Measurements from ENCODE around the gene MRPS34. TPM values are rescaled to one million over a fixed set of nuclear protein-coding genes. Genes with fewer than 3 reads are reported as not detected.

The MRPS34 gene
- polyA plus RNA-seq, 3 donors from 2014 or later: 111 to 139 (median 139) TPM

DNA sequence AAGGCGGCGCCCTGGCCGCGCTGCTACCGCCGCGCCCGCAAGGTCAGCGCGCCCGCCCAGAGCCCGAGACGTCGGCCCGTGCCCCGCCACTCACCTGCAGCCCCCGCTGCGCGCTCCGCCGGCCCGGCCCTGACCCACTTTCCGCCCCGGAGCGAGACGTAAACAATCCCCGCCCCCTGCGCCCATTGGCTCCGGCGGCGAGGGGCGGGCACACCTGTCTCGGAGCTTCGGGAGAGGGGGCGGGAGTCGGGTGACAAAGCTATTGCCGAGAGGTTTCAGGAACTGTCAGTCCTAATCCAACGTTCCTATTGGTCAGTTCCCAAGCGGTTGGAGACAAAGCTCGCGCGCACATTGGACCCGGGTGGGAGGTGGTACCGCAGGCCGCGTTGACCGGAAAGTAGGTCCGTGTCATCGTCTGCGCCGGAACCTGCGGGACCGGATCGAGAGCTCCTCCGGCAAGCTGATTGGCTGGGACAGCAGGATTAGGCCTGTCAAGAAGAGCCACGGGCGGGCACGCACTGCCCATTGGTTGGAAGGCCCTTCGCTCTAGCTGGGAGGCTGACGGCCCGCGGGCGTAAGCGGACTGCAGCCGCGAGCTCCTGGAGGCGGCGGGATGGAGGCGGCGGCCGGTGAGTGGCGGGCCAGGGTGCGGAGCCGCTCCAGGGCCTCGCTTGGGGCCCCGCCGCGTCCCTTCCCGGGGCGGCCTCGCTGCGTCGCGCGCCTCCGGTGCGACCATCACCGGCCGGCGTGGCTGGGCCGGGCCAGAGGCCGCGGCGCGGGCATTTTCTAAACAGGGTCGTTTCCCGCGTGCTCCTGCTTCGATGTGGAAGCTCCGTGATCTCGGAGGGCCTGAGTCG is 9.7 kb upstream of the MRPS34 start, which contains the start of the genes NUBP2 and SPSB3:
Gene NUBP2 (plus strand): TSS at position 553 of the 857 bp plus-strand sequence. CDS start 61 bp downstream, at position 614.
Gene SPSB3 (minus strand): TSS at position 164 of the 857 bp plus-strand sequence. CDS start 1,088 bp downstream, outside the sequence.
- no peaks in the 10 kb centered on the region for H3K36me3 Mint-ChIP-seq
- peaks cover 25 to 30% of the 10 kb centered on the region in 2 donors for H3K4me1 Mint-ChIP-seq
- H3K4me3 Mint-ChIP-seq: peak within 1 kb of the TSS; percentile 88 to 93 (median 91)
- DNase-seq: peak; percentile 99
- H3K27ac Mint-ChIP-seq: peak within 1 kb of the TSS; percentile 85 to 96 (median 91)
- H3K27me3 Mint-ChIP-seq (ENCODE audit: low read depth in 3 of 3): peaks cover 7 to 12% (median 10%) of the 10 kb centered on the region in 3 donors
- H3K9me3 Mint-ChIP-seq: no peaks in the 10 kb centered on the region

DNA sequence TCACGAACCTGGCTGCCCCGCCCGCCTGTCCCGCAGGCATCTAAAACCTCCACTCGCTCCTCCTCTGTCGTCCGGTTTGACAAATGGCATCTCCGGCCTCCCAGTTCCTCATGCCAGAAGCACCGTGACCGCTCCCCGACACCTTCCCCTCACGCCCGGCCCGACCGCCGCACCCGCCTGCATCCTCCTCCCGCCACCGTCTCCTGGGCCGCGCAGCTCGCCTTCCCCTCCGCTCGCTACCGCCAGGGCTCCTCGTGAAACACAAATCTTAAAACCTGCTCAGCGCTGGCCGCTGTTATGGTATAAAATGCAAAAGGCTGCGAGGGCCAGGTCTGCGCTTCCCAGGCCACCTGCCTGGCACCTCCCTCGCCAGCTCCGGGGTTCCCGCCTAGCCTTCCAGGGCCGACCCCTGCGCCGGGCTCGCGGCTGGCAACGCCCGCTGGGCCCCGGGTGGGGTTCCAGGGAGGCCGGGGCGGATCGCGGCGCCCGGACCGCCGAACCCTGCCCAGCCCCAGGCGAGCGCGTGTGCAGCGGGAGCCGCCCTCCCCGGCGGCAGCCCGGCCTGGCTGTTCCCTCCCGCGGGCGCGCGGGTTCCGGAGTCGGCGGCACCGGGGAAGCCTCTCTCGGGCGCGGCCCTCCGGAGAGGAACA is 8.9 kb upstream of the MRPS34 start:
- peak overlapping the region; percentile 84 to 92 (median 85) for H3K4me3 Mint-ChIP-seq
- peak overlapping the region; percentile 78 to 94 (median 84) for H3K27ac Mint-ChIP-seq
- peaks cover 7 to 12% (median 10%) of the 10 kb centered on the region in 3 donors for H3K27me3 Mint-ChIP-seq (ENCODE audit: low read depth in 3 of 3)
- H3K4me1 Mint-ChIP-seq: peaks cover 25 to 30% of the 10 kb centered on the region in 2 donors
- DNase-seq: peak; percentile 42 to 53 (median 52)
- H3K9me3 Mint-ChIP-seq: no peaks in the 10 kb centered on the region
- no peaks in the 10 kb centered on the region for H3K36me3 Mint-ChIP-seq

DNA sequence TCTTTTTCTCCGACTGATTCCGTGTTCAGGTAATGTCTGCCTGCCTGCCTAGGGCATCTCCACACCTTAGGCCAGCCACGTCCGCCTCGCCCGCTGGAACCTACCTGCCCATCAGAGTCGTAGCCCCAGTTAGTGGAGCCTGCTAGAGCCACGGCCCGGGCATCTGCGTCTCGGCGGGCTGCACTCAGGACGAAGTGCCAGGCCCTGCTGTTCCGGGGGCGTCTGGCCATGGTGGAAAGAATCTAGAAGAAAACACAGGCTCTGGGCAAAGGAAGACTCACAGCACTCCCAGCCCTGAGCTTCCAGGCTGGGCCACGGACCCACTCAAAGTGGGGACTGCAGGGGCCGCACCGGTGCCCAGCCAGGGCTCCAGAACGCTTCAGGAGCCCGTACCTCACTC is 8.3 kb upstream of the MRPS34 start:
- peak overlapping the region; percentile 84 to 92 (median 85) for H3K4me3 Mint-ChIP-seq
- no peak for DNase-seq
- H3K9me3 Mint-ChIP-seq: no peaks in the 10 kb centered on the region
- H3K27me3 Mint-ChIP-seq (ENCODE audit: low read depth in 3 of 3): peaks cover 7 to 12% (median 10%) of the 10 kb centered on the region in 3 donors
- H3K4me1 Mint-ChIP-seq: peaks cover 25 to 30% of the 10 kb centered on the region in 2 donors
- no peaks in the 10 kb centered on the region for H3K36me3 Mint-ChIP-seq
- H3K27ac Mint-ChIP-seq: peak overlapping the region; percentile 78 to 94 (median 84)

DNA sequence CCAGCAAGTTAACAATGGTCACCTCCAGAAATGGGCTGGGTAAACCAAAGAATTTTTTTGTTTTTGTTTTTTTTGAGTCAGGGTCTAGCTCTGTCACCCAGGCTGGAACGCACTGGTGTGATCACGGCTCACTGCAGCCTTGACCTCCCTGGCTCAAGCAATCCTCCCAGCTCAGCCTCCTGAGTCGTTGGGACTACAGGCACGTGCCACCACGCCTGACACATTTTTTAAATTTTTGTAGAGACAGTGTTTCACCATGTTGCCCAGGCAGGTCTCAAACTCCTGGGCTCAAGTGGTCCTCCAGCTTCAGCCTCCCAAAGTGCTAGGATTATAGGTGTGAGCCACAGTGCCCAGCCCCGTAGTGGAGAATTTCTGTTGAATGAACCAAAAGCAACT is 7.7 kb upstream of the MRPS34 start:
- Mint-ChIP-seq H3K27me3 (ENCODE audit: low read depth in 3 of 3) (peaks cover 7 to 12% (median 10%) of the 10 kb centered on the region in 3 donors), H3K4me1 (peaks cover 25 to 28% of the 10 kb centered on the region in 2 donors), H3K27ac (peak overlapping the region in 2 of 6 donors; percentile 80 to 87), H3K9me3 (no peaks in the 10 kb centered on the region), H3K36me3 (no peaks in the 10 kb centered on the region), H3K4me3 (peak overlapping the region; percentile 84 to 92 (median 85))
- DNase-seq: no peak

DNA sequence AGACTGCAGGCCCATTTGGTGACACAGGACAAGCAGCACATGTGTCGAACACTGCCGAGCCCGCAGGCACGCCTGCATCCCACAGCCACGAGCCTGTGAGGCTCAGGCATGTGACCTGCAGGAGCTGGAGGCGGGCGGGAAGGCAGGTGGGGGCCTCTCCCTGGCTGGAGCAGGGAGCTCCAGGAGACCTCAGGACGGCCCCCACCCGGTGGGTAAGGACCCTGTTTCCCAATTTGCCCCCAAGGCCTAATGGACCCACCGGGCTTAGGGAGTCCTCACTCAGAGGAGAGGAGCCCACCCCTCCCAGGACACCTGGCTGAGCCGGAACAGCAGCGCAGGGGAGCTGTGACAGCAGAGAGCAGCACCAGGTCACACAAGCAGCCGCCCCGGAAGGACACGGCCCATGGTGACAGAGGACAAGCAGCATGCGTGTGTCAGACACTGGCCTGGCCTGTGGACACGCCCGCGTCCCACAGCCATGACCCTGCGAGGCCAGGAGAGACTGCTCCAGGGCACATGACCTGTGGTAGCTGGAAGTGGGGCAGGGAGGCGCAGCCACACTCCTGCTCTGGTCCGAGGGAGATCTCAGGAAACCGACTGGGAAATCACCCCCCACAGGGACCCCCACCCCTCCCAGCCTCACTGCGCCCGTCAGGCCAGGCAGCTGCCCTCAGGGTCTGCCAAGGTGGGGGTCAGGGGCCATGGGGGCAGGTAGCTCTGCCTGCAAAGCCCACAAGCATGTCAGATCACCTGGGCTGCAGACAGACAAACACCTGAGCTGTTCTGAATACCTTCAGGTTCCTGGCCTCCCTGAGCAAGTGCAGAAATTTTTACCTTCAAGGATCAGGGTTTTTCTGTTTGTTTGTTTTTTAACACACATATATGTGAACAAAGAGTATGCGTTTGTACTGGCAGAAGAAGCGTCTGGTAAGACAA is 7.1 kb upstream of the MRPS34 start:
- peak overlapping the region; percentile 38 to 92 (median 47) for H3K4me3 Mint-ChIP-seq
- H3K4me1 Mint-ChIP-seq: peaks cover 21 to 25% of the 10 kb centered on the region in 2 donors
- no peaks in the 10 kb centered on the region for H3K9me3 Mint-ChIP-seq
- peak overlapping the region in 2 of 6 donors; percentile 46 to 80 for H3K27ac Mint-ChIP-seq
- H3K36me3 Mint-ChIP-seq: no peaks in the 10 kb centered on the region
- peaks cover 7 to 12% (median 10%) of the 10 kb centered on the region in 3 donors for H3K27me3 Mint-ChIP-seq (ENCODE audit: low read depth in 3 of 3)
- no peak for DNase-seq

DNA sequence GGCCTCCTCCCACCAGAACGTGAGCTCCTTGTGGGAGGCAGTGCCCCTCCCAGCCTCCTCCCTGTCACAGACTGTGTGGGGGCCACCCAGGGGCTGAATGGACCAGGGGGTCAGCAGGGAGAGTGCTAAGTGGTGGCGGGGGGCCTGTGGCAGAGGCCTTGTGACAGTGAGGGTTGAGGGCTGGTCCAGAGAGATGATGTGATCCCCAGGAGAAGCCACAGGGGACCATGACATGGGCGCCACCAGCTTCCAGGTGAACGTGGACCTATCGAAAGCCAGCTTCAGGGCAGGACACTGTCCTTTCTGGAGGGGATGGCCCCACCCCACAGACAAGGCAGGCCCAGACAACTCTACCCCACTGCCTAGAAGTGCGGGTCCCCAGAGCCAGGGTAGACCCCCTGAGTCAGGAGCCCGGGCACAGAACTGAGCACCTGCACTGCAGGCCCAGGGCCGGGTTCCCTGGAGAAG is 6.3 kb upstream of the MRPS34 start:
- peak overlapping the region in 1 of 6 donors; percentile 69 for H3K27ac Mint-ChIP-seq
- peaks cover 7 to 12% (median 10%) of the 10 kb centered on the region in 3 donors for H3K27me3 Mint-ChIP-seq (ENCODE audit: low read depth in 3 of 3)
- peak overlapping the region in 1 of 5 donors; percentile 6 for H3K4me3 Mint-ChIP-seq
- no peaks in the 10 kb centered on the region for H3K36me3 Mint-ChIP-seq
- peaks cover 19 to 26% of the 10 kb centered on the region in 2 donors for H3K4me1 Mint-ChIP-seq
- H3K9me3 Mint-ChIP-seq: no peaks in the 10 kb centered on the region
- DNase-seq: no peak

DNA sequence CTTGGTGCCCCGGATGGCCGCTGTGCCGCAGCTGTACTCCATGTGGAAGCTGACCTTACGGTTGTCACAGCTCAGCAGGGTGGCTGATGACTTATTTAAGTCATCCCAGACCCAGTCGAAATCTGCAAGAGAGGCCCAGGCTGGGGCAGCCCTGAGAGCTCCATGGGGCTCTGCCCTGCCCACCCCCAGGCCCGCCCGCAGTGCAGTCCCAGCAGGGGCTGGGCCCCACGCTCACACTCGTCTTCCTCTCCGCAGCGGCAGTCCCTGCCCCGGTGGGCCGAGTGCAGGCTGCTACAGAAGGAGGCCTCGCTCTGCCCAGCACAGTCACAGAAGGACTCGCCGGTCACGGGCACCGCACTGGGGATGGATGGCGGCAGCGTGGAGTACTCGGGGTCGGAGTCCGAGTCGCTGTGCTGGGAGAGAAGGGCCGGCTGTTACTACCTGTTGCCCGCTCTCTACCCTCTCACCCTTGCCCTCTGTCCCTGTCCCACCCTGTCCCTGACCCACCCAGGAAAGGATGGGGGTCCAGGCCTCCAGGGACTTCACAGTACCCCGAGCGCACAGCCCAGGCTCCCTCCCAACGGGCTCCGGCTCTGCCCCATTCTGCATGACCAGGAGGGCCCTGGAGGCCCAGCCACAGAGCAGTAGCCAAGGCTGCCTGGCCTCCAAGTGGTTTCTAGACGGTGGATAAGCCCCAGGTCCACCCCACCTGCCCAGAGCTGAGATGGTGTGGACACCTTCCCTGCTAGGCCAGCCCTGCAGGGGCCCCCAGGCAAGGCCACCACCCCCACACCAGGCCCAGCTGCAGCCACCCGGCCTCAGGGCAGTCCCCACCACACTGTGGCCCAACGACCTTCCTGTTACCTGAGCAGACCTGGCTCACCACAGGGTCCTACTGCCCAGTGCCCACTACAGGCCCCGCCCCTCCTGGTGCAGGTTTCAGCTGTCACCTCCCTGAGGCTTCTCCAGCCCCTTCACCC is 5.6 kb upstream of the MRPS34 start:
- H3K27ac Mint-ChIP-seq: peak overlapping the region in 1 of 6 donors; percentile 69
- peaks cover 17 to 23% of the 10 kb centered on the region in 2 donors for H3K4me1 Mint-ChIP-seq
- no peak for DNase-seq
- no peak overlapping the region for H3K4me3 Mint-ChIP-seq
- peaks cover 7 to 12% (median 10%) of the 10 kb centered on the region in 3 donors for H3K27me3 Mint-ChIP-seq (ENCODE audit: low read depth in 3 of 3)
- H3K9me3 Mint-ChIP-seq: no peaks in the 10 kb centered on the region
- H3K36me3 Mint-ChIP-seq: no peaks in the 10 kb centered on the region

DNA sequence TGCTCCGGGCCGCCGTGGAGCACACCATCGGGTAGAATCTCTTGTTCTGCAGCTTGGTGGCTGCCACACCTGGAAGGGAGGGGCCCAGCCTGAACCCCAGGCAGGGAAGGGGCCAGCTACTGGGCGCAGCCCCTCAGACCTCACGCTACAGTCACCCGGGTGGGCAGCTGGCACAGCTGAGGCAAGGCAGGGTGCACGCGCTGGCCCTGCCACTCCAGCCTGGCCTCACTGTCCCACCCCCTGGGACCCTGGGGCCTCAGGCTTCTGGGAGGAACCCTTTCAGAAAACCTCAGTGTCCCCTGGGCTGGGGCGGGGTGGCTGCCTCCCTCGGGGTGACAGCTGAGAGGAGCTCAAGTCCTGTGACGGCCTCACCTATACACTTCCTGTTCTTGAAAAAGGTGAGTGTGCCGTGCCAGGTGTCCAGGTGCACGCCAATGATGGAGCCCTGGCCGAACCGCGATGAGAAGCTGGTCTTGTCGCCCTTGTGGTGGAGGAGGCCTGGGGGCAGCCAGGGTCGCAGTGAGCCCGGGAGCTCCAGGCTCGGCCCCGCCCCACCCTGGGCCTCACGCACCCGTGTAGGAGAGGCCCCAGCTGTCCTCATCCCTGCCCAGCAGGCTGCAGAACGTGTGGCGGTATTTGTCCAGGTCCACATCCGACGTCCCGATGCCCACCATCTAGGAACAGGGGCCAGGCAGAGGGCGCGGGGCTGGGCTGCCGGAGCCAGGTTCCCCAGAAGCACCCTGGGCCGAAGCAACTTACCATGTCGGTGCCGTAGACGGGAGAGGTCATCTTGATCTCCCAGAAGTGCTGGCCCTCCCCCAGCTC is 4.7 kb upstream of the MRPS34 start:
- Mint-ChIP-seq H3K36me3 (no peaks in the 10 kb centered on the region), H3K9me3 (no peaks in the 10 kb centered on the region), H3K27me3 (ENCODE audit: low read depth in 3 of 3) (peaks cover 5 to 13% (median 7%) of the 10 kb centered on the region in 3 donors), H3K4me1 (peaks cover 12 to 18% of the 10 kb centered on the region in 2 donors), H3K27ac (no peak overlapping the region), H3K4me3 (no peak overlapping the region)
- no peak for DNase-seq

DNA sequence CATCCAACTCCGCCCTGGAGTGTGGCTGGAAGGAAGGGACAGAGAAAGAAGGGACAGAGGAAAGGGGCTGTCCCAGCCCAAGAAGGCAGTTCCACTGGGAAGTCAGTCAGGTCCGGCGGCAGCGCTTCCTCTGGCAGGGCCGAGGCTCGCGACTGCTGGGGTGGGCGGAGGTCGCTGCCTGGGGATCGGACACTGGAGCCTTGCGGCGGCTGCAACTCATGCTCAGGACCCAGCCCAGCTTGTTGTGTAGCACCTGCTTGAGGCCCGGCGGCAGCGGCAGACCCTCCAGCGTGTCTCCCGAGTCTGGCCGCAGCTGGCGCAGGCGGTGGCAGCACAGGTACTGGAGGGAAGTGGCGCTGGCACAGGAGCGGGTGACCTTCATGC is 4.0 kb upstream of the MRPS34 start:
- no peak overlapping the region for H3K4me3 Mint-ChIP-seq
- no peaks in the 10 kb centered on the region for H3K36me3 Mint-ChIP-seq
- DNase-seq: no peak
- peaks cover 6 to 10% (median 7%) of the 10 kb centered on the region in 3 donors for H3K27me3 Mint-ChIP-seq (ENCODE audit: low read depth in 3 of 3)
- no peaks in the 10 kb centered on the region for H3K9me3 Mint-ChIP-seq
- H3K27ac Mint-ChIP-seq: no peak overlapping the region
- peaks cover 16 to 22% of the 10 kb centered on the region in 2 donors for H3K4me1 Mint-ChIP-seq

DNA sequence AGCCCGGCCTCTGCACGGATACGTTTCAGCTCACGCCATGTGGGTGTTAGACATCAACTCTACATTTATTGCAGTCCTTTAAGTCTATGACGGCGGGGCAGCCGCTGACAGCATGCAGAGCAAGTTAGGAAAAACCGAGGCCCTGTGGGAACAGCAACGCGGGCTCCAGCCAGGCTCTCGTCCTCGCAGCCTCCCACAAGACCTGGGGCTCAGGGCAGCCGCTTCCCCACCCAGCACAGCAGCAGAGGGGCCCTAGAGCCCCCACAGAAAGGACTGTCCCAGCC is 3.7 kb upstream of the MRPS34 start:
- Mint-ChIP-seq H3K4me3 (no peak overlapping the region), H3K27ac (no peak overlapping the region)

DNA sequence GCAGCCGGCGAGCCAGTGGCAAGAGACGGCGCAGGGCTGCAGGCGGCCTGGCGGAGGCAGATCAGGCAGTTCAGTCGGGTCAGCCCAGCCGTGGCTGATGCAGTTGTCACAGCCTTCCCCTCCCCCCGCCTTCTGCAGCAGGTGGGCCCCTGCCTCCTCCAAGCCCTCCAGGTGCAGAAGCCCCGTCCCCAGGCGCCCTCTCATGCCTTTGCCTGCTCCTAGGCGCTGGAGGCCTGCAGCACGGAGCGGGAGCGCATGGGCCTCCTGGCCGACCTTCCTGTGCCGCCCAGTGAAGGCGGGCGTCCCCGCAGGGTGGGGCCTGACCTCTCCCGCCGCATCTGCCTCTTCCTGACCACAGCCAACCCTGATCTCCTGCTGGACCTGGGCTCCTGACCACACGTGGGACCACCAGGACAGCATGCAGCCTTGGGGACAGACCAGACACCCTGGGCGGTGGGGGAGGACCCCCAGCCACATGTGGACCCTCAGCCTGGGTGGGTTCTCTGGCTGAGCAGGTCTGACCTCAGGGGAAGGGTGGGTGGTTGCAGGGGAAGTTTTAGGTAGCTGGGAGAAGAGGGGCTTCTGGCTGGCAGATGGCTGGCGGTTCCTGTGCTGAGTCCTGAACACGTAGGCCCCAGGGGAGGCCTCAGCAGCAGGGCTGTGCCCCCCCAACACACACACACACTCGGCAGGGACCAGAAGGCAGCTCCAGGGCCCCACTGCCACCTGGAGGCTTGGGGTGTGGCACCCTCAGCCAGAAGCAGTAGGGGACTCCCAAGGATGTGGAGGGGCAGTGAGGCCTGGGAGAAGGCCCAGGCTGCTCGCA is 3.1 kb upstream of the MRPS34 start:
- H3K4me1 Mint-ChIP-seq: peaks cover 11 to 17% of the 10 kb centered on the region in 2 donors
- H3K9me3 Mint-ChIP-seq: no peaks in the 10 kb centered on the region
- no peak overlapping the region for H3K4me3 Mint-ChIP-seq
- H3K27me3 Mint-ChIP-seq (ENCODE audit: low read depth in 3 of 3): peaks cover 8 to 9% (median 9%) of the 10 kb centered on the region in 3 donors
- DNase-seq: no peak
- H3K36me3 Mint-ChIP-seq: no peaks in the 10 kb centered on the region
- peak overlapping the region in 1 of 6 donors; percentile 13 for H3K27ac Mint-ChIP-seq

More for the DNA sequence above, 3.7 kb upstream of the MRPS34 start:
- no peak for DNase-seq
- H3K36me3 Mint-ChIP-seq: no peaks in the 10 kb centered on the region
- H3K9me3 Mint-ChIP-seq: no peaks in the 10 kb centered on the region
- peaks cover 16 to 23% of the 10 kb centered on the region in 2 donors for H3K4me1 Mint-ChIP-seq
- peaks cover 8 to 9% (median 9%) of the 10 kb centered on the region in 3 donors for H3K27me3 Mint-ChIP-seq (ENCODE audit: low read depth in 3 of 3)
